T-helper 2 cell treated with Interferon-gamma antibody and Interleukin-4, amounts not matched to agents 100 ng/mL and 5 ng/mL, for 36 hours (primary cell): ENCODE results near the gene HOXB3. TPM values are rescaled to one million over a fixed set of nuclear protein-coding genes. Genes with fewer than 3 reads are reported as not detected.

ENCODE experiments used
- intact Hi-C: fragments of 100-400 bp; cut with micrococcal nuclease; formaldehyde crosslinking; loops from one replicate; pipeline ENCODE4 v1.15.1; 2023
- total RNA-seq: library from RNA; stranded (reverse); gene quantifications from 2 replicates; pipeline ENCODE4 v1.2.3, GENCODE V29; 2022

HOXB3 gene
- total RNA-seq, 1 donor from 2014 or later, result 10.0 TPM

- intact Hi-C loops, result no loop called here
Measured at GRCh38 chr17:48626245-48627117, 36.4 kb upstream of the HOXB3 start, which contains the start of gene HOXB9. HOXB9 (minus strand) TSS chr17:48626358; CDS start chr17:48626269, 89 bp downstream.

GRCh38 chr17:48625495-48626244 lies 35.6 kb upstream of the HOXB3 start:
- intact Hi-C loops, result no loop called here

GRCh38 chr17:48624544-48625494 lies 34.8 kb upstream of the HOXB3 start:
- intact Hi-C loops, result no loop called here

GRCh38 chr17:48624118-48624517 lies 34.1 kb upstream of the HOXB3 start:
- intact Hi-C loops, result no loop called here

GRCh38 chr17:48623583-48623982 lies 33.5 kb upstream of the HOXB3 start:
- intact Hi-C loops, result no loop called here

GRCh38 chr17:48622857-48623256 lies 32.8 kb upstream of the HOXB3 start:
- intact Hi-C loops, result no loop called here

- intact Hi-C loops, result no loop called here
Measured at GRCh38 chr17:48621410-48622392, 31.7 kb upstream of the HOXB3 start.

GRCh38 chr17:48620461-48621139 lies 30.6 kb upstream of the HOXB3 start:
- intact Hi-C loops, result no loop called here

- intact Hi-C loops, result loop anchor here (5.0 to 10.0 kb wide), 2 partner anchors 375 to 538 kb away; partner anchors contain the start of gene IGF2BP1
Measured at GRCh38 chr17:48619826-48620449, 29.9 kb upstream of the HOXB3 start.

- intact Hi-C loops, result loop anchor here (1.0 to 10.0 kb wide), 3 partner anchors 376 to 593 kb away; partner anchors contain the start of gene IGF2BP1
Measured at GRCh38 chr17:48618256-48618896, 28.3 kb upstream of the HOXB3 start.

GRCh38 chr17:48617471-48618255 lies 27.6 kb upstream of the HOXB3 start:
- intact Hi-C loops, result loop anchor here (1.0 to 10.0 kb wide), 3 partner anchors 377 to 592 kb away; partner anchors contain the start of gene IGF2BP1

- intact Hi-C loops, result loop anchor here (5.0 to 10.0 kb wide), 2 partner anchors 378 to 535 kb away; partner anchors contain the start of gene IGF2BP1
Measured at GRCh38 chr17:48616717-48617470, 26.9 kb upstream of the HOXB3 start.

GRCh38 chr17:48615963-48616716 lies 26.1 kb upstream of the HOXB3 start:
- intact Hi-C loops, result loop anchor here (5.0 to 10.0 kb wide), 2 partner anchors 379 to 534 kb away; partner anchors contain the start of gene IGF2BP1

- intact Hi-C loops, result loop anchor here (5.0 to 10.0 kb wide), 2 partner anchors 379 to 533 kb away; partner anchors contain the start of gene IGF2BP1
Measured at GRCh38 chr17:48615047-48615962, 25.3 kb upstream of the HOXB3 start, which contains the start of gene HOXB8. HOXB8 (minus strand) TSS chr17:48615292; CDS start chr17:48614704, 588 bp downstream.
